MM.1S (cell line): Measurements from ENCODE around the gene STK39.

ENCODE experiments used
- DNase-seq: peaks from one replicate; pipeline ENCODE4 v3.0.0-alpha.2; 2015
- H2AFZ ChIP-seq: fragments of 300-600 bp; sonication (generic); 2 replicates; pipeline ENCODE4 v1.6.0; 2016; ENCODE audit warnings: antibody characterized with exemption, low read length
- H3F3A ChIP-seq: fragments of 300-600 bp; sonication (generic); 2 replicates; pipeline ENCODE4 v1.6.1; 2016; ENCODE audit warnings: mild to moderate bottlenecking, antibody characterized with exemption, low read length, moderate library complexity, mixed read lengths; ENCODE audit not compliant: insufficient read depth
- H3K27ac ChIP-seq: fragments of 300-600 bp; sonication (generic); 2 replicates; pipeline ENCODE4 v1.5.1; 2016; ENCODE audit warnings: mild to moderate bottlenecking, low read length
- H3K27me3 ChIP-seq: fragments of 300-600 bp; sonication (generic); replicated peaks from 2 replicates; pipeline ENCODE4 v1.6.0; 2016; ENCODE audit warnings: low read length; ENCODE audit not compliant: insufficient read depth
- H3K36me3 ChIP-seq: fragments of 300-600 bp; sonication (generic); replicated peaks from 2 replicates; pipeline ENCODE4 v1.6.1; 2016; ENCODE audit warnings: mild to moderate bottlenecking, low read length, mixed read lengths; ENCODE audit not compliant: insufficient read depth
- H3K4me1 ChIP-seq: fragments of 300-600 bp; sonication (generic); 2 replicates; pipeline ENCODE4 v1.6.1; 2016; ENCODE audit warnings: low read length, mixed read lengths
- H3K4me2 ChIP-seq: fragments of 300-600 bp; sonication (generic); 2 replicates; pipeline ENCODE4 v1.6.0; 2016; ENCODE audit warnings: low read depth, low read length
- H3K4me3 ChIP-seq: fragments of 300-600 bp; sonication (generic); 2 replicates; pipeline ENCODE4 v1.5.1; 2016; ENCODE audit warnings: low read length, mixed read lengths
- H3K79me2 ChIP-seq: fragments of 300-600 bp; sonication (generic); 2 replicates; pipeline ENCODE4 v1.6.1; 2016; ENCODE audit warnings: mixed run types, low read length, mixed read lengths
- H3K9ac ChIP-seq: fragments of 300-600 bp; sonication (generic); 2 replicates; pipeline ENCODE4 v1.6.1; 2016; ENCODE audit warnings: low read length, mixed read lengths
- H3K9me2 ChIP-seq: fragments of 300-600 bp; sonication (generic); replicated peaks from 2 replicates; pipeline ENCODE4 v1.6.1; 2016; ENCODE audit warnings: mild to moderate bottlenecking, low read length, mixed read lengths; ENCODE audit not compliant: insufficient read depth
- H3K9me3 ChIP-seq: fragments of 300-600 bp; sonication (generic); replicated peaks from 2 replicates; pipeline ENCODE4 v1.6.1; 2016; ENCODE audit warnings: mild to moderate bottlenecking, low read length, mixed read lengths; ENCODE audit not compliant: insufficient read depth
- H4K20me1 ChIP-seq: fragments of 300-600 bp; sonication (generic); 2 replicates; pipeline ENCODE4 v1.6.1; 2016; ENCODE audit warnings: mild to moderate bottlenecking, low read length, moderate library complexity, mixed read lengths; ENCODE audit not compliant: insufficient read depth
- CTCF ChIP-seq: fragments of 300-600 bp; sonication (generic); IDR thresholded peaks from 2 replicates; pipeline ENCODE4 v1.5.1; 2016; ENCODE audit warnings: antibody characterized with exemption, low read length, mixed read lengths
- EZH2 ChIP-seq: fragments of 300-600 bp; sonication (generic); optimal IDR thresholded peaks from 2 replicates; pipeline ENCODE3; 2017; ENCODE audit warnings: low read depth, mild to moderate bottlenecking, antibody characterized with exemption, low read length, mixed read lengths
- EZH2phosphoT487 ChIP-seq: fragments of 300-600 bp; sonication (generic); IDR thresholded peaks from 2 replicates; pipeline ENCODE4 v1.6.1; 2018; ENCODE audit warnings: antibody characterized with exemption, low read length

Gene STK39

GRCh38 chr2:168169097-168169745 lies 78.2 kb downstream of the STK39 start:
- H3K9me3 ChIP-seq: no peaks in the 10 kb centered on the region
- H3F3A ChIP-seq: no peaks in the 10 kb centered on the region
- no peak overlapping the region for H3K4me2 ChIP-seq
- no peak for DNase-seq
- no peak overlapping the region for H3K27ac ChIP-seq
- no peaks in the 10 kb centered on the region for H3K9me2 ChIP-seq
- no peaks in the 10 kb centered on the region for H3K36me3 ChIP-seq
- H3K27me3 ChIP-seq: no peaks in the 10 kb centered on the region
- H3K4me1 ChIP-seq: no peaks in the 10 kb centered on the region
- H3K79me2 ChIP-seq: no peaks in the 10 kb centered on the region
- TF ChIP-seq EZH2phosphoT487 (no peak), CTCF (no peak), EZH2 (no peak)
- no peak overlapping the region for H3K4me3 ChIP-seq
- no peak overlapping the region for H3K9ac ChIP-seq
- no peak overlapping the region for H2AFZ ChIP-seq
- no peaks in the 10 kb centered on the region for H4K20me1 ChIP-seq

- Histone ChIP-seq H3K4me3 (no peak overlapping the region), H3K4me1 (no peaks in the 10 kb centered on the region)
Measured at GRCh38 chr2:168167511-168168263, 79.7 kb downstream of the STK39 start.

GRCh38 chr2:168166902-168167510 lies 80.4 kb downstream of the STK39 start:
- Histone ChIP-seq H3K79me2 (no peaks in the 10 kb centered on the region), H3F3A (no peaks in the 10 kb centered on the region), H3K36me3 (no peaks in the 10 kb centered on the region), H3K27ac (no peak overlapping the region), H3K9me3 (no peaks in the 10 kb centered on the region), H3K4me3 (no peak overlapping the region), H2AFZ (no peak overlapping the region), H3K9me2 (no peaks in the 10 kb centered on the region), H3K4me1 (no peaks in the 10 kb centered on the region), H3K9ac (no peak overlapping the region), H4K20me1 (no peaks in the 10 kb centered on the region), H3K4me2 (no peak overlapping the region), H3K27me3 (no peaks in the 10 kb centered on the region)
- DNase-seq: no peak
- no peak for TF ChIP-seq CTCF
- no peak for TF ChIP-seq EZH2phosphoT487
- TF ChIP-seq EZH2: no peak

More at GRCh38 chr2:168167511-168168263, 79.7 kb downstream of the STK39 start:
- Histone ChIP-seq H3K36me3 (no peaks in the 10 kb centered on the region), H3K9me2 (no peaks in the 10 kb centered on the region), H3K79me2 (no peaks in the 10 kb centered on the region), H3K27ac (no peak overlapping the region), H4K20me1 (no peaks in the 10 kb centered on the region), H3K27me3 (no peaks in the 10 kb centered on the region), H3K9ac (no peak overlapping the region), H3K9me3 (no peaks in the 10 kb centered on the region), H3F3A (no peaks in the 10 kb centered on the region), H3K4me2 (no peak overlapping the region), H2AFZ (no peak overlapping the region)
- TF ChIP-seq EZH2phosphoT487: no peak
- TF ChIP-seq EZH2: no peak
- TF ChIP-seq CTCF: no peak
- DNase-seq: no peak
